A549 (cell line): ENCODE measurements around the gene CDH5.

Source experiments
- CTCF ChIP-seq: fragments of >200 bp; sonication (Bioruptor Twin); formaldehyde crosslinking; IDR thresholded peaks from 3 replicates; pipeline ENCODE4 v1.5.1; 2016
- ZC3H11A ChIP-seq: fragments of 450-650 bp; IDR thresholded peaks from 2 replicates; pipeline ENCODE4 v1.6.1; 2014; ENCODE audit warnings: antibody characterized with exemption, mild to moderate bottlenecking

GRCh38 chr16:66420396-66420795, 53.9 kb downstream of the CDH5 start:
- TF ChIP-seq ZC3H11A: no peak
- no peak for TF ChIP-seq CTCF
